Activated T-cell treated with anti-CD3 and anti-CD28 coated beads, Interleukin-2, amount 50 U/mL, for 4 hours (primary cell): ENCODE measurements around the gene PIGH. TPM values are rescaled to one million over a fixed set of nuclear protein-coding genes. Genes with fewer than 3 reads are reported as not detected.
"Not testable (repeated sequence)": the region's sequence is repeated elsewhere in the genome, so short reads cannot be mapped to it uniquely, and the experiment has no call there.

ENCODE experiments used
- ATAC-seq, 2 donors: fragments of 200-7000 bp; cut with Tn5 transposase; one replicate each; pipeline ENCODE4 v1.10.0; 2021
- DNase-seq: peaks from one replicate; pipeline ENCODE4 v3.0.0-alpha.2; 2020
- H3K27me3 Mint-ChIP-seq: one replicate; pipeline ENCODE4 v1.8.0; 2021; ENCODE audit warnings: low read depth, mixed read lengths
- H3K36me3 Mint-ChIP-seq: one replicate; pipeline ENCODE4 v1.8.0; 2022; ENCODE audit warnings: mixed read lengths; ENCODE audit not compliant: insufficient read depth
- H3K4me1 Mint-ChIP-seq: one replicate; pipeline ENCODE4 v1.8.0; 2021; ENCODE audit warnings: low read depth, mixed read lengths
- H3K4me3 Mint-ChIP-seq: one replicate; pipeline ENCODE4 v1.8.0; 2021; ENCODE audit warnings: mild to moderate bottlenecking, moderate library complexity, mixed read lengths
- H3K9me3 Mint-ChIP-seq: one replicate; pipeline ENCODE4 v1.8.0; 2021; ENCODE audit warnings: mixed read lengths
- total RNA-seq, 3 donors: library from RNA; stranded (reverse); gene quantifications; one replicate each; pipeline ENCODE4 v1.2.1, GENCODE V29; 2021

Gene PIGH
- total RNA-seq, 3 donors from 2014 or later, result 37.2 to 41.4 (median 39.6) TPM

DNA sequence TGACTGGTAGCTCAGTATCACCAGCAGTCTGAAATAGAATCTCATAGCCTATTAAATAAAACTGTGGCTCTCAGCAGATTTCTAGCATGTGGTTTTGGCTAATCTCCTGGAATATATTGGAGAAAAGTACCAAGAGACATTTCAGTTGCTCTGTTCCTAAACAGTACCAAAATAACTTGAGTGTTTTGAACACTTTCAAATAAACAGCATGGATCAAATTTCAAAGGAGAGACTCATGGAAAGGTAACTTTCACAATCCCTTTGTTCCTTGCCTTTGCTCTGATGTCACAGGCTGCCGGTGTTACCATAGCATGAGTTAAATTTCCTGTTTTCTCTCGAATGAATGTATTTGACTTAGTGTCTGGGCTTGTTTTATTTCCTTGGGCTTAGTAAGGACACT is 23.0 kb upstream of the PIGH start:
- H3K4me1 Mint-ChIP-seq, result peaks cover 27% of the 10 kb centered on the region
- H3K4me3 Mint-ChIP-seq, result no peak overlapping the region
- ATAC-seq (no peak), DNase-seq (no peak)
- H3K27me3 Mint-ChIP-seq, result peaks cover 6% of the 10 kb centered on the region
- H3K36me3 Mint-ChIP-seq, result peaks cover 1% of the 10 kb centered on the region
- no peaks in the 10 kb centered on the region for H3K9me3 Mint-ChIP-seq

DNA sequence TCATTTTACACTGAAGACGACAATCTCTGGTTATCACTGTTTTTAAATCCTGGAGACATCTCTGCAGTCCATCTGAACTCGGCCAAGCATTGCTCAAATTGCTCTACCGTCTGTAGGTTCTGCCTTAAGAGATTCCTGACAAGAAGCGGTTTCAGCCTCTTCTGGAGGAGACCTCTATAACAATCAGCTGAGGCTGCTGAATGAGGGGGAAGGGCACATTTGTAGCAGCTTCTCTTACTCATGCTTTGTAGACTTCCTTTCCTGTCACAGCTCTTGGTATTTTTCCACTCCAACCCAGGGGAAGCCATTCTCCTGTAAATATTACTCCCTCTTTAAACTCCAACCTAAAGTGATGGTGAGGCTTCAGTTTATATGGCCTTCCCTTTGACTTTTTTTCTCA is 22.6 kb upstream of the PIGH start:
- no peak overlapping the region for H3K4me3 Mint-ChIP-seq
- no peak for ATAC-seq
- peaks cover 6% of the 10 kb centered on the region for H3K27me3 Mint-ChIP-seq
- peaks cover 1% of the 10 kb centered on the region for H3K36me3 Mint-ChIP-seq
- H3K9me3 Mint-ChIP-seq, result no peaks in the 10 kb centered on the region
- peaks cover 27% of the 10 kb centered on the region for H3K4me1 Mint-ChIP-seq
- DNase-seq, result no peak

DNA sequence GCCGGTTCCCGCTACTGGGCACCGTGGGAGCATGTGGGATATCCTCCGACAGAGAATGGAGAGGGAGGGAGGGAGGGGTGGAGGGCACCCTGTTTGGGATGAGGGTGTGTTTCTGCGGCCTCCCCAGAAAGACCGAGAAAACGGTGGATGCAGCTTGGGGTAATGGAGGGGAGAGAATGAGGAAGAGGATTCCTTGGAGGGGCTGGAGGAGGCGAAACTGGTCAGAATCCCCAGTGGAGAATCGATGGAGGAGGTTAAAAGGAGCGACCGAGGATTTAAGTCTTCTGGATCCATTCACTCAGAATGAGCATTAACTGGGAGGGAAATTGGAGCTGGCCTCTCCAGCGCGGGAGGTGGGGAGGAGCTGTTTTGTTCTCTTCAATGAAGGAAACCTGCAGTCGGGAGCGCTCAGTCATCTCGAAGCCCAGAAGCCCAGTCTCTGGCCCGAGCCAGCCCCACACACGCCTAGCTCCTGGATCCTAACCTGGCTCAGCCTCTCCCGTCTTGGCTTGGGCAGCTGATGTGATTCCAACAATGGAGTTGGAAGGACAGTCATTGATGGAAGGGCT is 20.2 kb upstream of the PIGH start:
- peaks cover 27% of the 10 kb centered on the region for H3K4me1 Mint-ChIP-seq
- DNase-seq (no peak), ATAC-seq (no peak)
- H3K27me3 Mint-ChIP-seq, result peaks cover 6% of the 10 kb centered on the region
- H3K9me3 Mint-ChIP-seq, result no peaks in the 10 kb centered on the region
- peak overlapping the region; percentile 85 for H3K4me3 Mint-ChIP-seq
- H3K36me3 Mint-ChIP-seq, result peaks cover 1% of the 10 kb centered on the region

DNA sequence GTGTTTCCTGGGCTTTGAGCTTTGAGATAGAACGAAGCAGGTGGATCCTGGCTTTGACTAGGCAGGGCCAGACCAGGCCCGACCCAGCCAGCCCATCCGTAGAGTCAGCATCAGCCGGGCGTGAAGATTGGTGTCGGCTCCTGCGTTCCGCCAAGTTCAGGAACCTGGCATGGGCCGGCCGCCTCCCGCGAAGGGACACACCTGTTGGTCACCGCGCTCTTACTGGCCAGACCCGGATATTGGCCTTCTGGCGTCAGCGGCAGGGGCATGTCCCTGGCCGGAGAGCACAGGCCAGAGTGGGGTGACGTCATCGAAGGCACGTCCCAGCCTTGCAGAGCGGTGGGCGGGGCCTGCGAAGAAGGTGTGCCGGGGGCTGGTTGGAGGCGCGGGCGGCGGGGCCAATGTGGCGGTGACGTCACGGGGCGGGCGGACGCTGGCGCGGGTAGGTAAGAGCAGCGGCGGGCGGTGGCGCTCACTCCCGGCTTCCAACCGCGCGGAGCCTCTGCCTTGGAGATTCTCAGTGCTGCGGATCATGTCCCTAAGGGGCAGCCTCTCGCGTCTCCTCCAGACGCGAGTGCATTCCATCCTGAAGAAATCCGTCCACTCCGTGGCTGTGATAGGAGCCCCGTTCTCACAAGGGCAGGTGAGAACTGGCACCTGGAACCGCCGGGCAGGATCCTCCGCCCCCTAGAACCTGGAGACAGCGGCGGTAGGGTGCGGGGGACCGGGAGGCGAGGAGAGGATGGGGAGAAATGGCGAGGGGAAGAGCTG is 19.6 kb upstream of the PIGH start, which contains the start of gene ARG2:
ARG2 (plus strand) TSS at position 475 of the 771 bp plus-strand sequence; CDS start at position 533, 58 bp downstream.
- Mint-ChIP-seq H3K9me3 (no peaks in the 10 kb centered on the region), H3K27me3 (peaks cover 6% of the 10 kb centered on the region), H3K4me3 (peak within 1 kb of the TSS; percentile 85), H3K36me3 (peaks cover 1% of the 10 kb centered on the region), H3K4me1 (peaks cover 27% of the 10 kb centered on the region)
- ATAC-seq (peak; percentile 94 to 98), DNase-seq (peak; percentile 98)

DNA sequence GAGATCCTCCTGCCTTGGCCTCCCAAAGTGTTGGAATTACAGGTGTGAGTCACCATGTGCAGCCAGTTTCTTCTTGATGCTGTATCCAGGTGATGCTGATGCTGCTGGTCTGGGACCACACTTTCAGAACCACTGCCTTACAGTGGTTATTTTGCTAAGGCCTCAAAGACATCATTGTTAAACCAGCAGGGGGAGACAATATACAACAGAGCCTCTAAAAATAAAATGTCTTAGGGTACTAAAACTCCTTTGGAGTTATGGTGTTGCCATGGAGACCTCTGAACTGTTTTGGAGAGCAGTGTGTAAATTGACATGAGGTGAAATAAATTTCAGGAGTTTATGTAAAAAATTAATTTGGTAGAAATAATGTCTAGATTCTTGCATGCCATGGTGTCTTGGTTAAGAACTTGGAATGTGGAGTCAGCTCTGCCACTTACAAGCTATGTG is 18.6 kb upstream of the PIGH start:
- Mint-ChIP-seq H3K36me3 (no peaks in the 10 kb centered on the region), H3K4me3 (peak overlapping the region; percentile 85), H3K27me3 (peaks cover 6% of the 10 kb centered on the region), H3K4me1 (peaks cover 27% of the 10 kb centered on the region), H3K9me3 (no peaks in the 10 kb centered on the region)
- DNase-seq (no peak), ATAC-seq (peak; percentile 33 to 36)

DNA sequence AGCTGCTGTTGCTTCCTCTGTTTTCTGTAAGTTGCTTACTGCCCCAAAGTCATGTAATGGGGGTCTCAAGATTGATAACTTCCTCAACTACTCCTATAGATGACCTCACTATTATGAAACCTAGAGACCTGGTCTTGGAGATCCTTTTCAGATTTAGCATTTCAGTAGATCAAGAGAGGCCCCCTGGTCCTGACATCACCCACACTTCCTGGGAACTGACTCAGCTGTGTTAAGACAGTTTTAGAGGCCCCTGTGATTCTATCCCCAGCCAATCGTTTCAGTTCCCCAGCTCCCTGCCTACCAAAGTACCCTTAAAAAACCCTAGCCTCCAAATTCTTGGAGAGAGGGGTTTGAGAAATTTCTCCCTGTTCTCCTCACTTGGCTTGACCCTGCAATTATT is 10.4 kb upstream of the PIGH start:
- ATAC-seq, result no peak

DNA sequence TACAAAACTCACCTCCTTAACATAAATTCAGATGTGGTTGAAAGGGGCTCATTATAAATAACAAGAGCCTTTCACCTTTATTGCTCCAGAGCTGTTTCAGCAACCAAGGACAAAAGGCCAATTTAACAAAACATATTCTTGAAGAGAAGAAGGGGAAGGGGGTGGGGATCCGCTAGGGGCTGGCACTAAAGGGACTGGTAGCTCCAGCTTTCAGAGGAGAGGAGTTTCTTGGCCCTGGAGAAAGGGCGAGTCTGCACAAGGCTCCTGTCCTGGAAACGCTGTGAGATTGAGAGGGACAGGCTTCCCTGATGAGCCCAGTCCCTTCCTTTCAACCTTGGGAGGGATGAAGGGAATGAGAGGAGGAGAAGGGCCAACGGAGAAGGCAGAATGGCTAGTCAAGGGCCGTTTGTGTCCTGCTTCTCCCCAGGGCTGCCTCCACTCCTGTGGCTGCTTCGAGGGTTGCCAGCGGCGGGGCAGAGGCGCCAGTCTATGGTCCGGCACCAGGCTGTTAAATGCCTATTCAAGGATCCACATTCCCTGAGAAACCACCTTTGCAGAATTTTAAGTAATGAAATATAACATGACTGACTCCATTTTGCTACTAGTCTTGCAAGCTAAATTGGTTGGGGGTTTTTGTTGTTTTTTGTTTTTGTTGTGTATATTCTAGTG is 9.7 kb upstream of the PIGH start:
- no peak overlapping the region for H3K4me3 Mint-ChIP-seq
- H3K27me3 Mint-ChIP-seq, result peaks cover 4% of the 10 kb centered on the region
- H3K4me1 Mint-ChIP-seq, result no peaks in the 10 kb centered on the region
- H3K9me3 Mint-ChIP-seq, result no peaks in the 10 kb centered on the region
- no peaks in the 10 kb centered on the region for H3K36me3 Mint-ChIP-seq
- no peak for DNase-seq
- ATAC-seq, result no peak

More for the DNA sequence above, 10.4 kb upstream of the PIGH start:
- H3K4me3 Mint-ChIP-seq, result no peak overlapping the region
- DNase-seq, result no peak
- no peaks in the 10 kb centered on the region for H3K9me3 Mint-ChIP-seq
- H3K27me3 Mint-ChIP-seq, result peaks cover 4% of the 10 kb centered on the region
- H3K36me3 Mint-ChIP-seq, result no peaks in the 10 kb centered on the region
- H3K4me1 Mint-ChIP-seq, result no peaks in the 10 kb centered on the region

DNA sequence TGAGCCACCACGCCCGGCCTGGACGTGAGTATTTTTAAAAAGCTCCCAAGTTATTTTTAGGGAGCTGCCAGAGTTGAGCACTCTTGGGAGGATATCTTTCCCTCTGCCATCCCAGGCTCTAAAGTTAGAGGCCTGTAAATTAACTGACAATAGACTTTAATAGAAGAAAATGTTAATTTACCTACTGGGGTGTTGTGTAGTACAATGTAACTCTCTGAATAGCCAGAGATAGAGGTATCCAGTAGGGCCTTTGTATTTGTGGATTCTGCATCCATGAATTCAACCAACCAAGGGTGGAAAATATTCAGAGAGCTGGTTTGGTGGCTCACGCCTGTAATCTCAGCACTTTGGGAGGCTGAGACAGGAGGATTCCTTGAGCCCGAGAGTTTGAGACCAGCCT is 7.6 kb upstream of the PIGH start:
- H3K4me1 Mint-ChIP-seq, result no peaks in the 10 kb centered on the region
- H3K36me3 Mint-ChIP-seq, result no peaks in the 10 kb centered on the region
- no peak overlapping the region for H3K4me3 Mint-ChIP-seq
- H3K9me3 Mint-ChIP-seq, result no peaks in the 10 kb centered on the region
- no peak for DNase-seq
- ATAC-seq, result no peak
- peaks cover 3% of the 10 kb centered on the region for H3K27me3 Mint-ChIP-seq

DNA sequence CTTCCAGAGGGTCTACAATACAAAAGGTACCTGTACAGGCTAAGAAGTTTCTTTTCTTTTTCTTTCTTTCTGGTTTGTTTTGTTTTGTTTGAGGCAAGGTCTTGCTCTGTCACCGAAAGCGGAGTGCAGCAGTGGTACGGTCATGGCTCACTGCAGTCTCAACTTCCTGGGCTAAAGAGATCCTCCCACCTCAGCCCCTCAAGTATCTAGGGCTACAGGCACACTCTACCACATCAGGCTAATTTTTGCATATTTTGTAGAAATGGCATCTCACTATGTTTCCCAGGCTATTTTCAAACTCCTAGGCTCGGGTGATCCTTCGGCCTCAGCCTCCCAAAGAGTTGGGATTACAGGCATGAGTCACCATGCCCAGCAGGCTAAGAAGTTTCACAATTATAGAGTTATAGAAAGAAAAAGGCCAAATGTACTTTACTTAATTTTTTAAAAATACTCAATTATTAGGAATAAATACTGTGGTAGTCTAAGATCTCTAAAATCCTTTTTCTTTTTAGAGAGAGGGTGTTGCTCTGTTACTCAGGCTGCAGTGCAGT is 3.0 kb upstream of the PIGH start:
- H3K27me3 Mint-ChIP-seq, result no peaks in the 10 kb centered on the region
- H3K36me3 Mint-ChIP-seq, result no peaks in the 10 kb centered on the region
- no peaks in the 10 kb centered on the region for H3K9me3 Mint-ChIP-seq
- no peak overlapping the region for H3K4me3 Mint-ChIP-seq
- no peak for ATAC-seq
- DNase-seq, result no peak
- peaks cover 26% of the 10 kb centered on the region for H3K4me1 Mint-ChIP-seq

DNA sequence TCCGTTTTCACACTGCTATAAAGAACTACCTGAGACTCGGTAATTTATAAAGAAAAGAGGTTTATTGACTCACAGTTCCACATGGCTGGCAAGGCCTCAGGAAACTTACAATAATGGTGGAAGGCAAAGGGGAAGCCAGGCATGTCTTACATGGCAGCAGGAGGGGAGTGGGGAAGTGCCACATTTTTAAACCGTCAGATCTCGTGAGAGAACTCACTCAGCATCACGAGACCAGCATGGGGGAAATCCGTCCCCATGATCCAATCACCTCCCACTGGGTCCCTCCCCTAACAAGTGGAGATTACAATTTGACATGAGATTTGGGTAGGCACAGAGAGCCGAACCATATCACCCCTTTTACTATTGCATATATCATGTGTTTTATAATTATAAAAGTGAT is 2.0 kb upstream of the PIGH start:
- Mint-ChIP-seq H3K4me3 (peak overlapping the region; percentile 37), H3K27me3 (no peaks in the 10 kb centered on the region)

DNA sequence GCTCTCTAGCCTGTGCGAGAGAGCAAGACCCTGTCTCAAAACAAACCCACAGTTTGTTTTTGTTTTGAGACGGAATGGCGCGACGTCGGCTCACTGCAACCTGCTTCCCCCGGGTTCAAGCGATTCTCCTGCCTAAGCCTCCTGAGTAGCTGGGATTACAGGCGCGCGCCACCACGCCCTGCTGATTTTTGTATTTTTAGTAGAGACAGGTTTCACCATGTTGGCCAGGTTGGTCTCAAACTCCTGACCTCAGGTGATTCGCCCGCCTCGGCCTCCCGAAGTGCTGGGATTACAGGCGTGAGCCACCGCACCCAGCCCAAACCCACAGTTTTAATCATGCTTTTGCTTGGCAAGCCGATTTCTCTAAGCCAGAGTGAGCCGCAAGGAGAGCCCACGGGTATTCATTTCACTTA is 500 bp upstream of the PIGH start:
- not testable (repeated sequence) for H3K9me3 Mint-ChIP-seq, ATAC-seq, H3K36me3 Mint-ChIP-seq, H3K27me3 Mint-ChIP-seq, DNase-seq
- H3K4me1 Mint-ChIP-seq, result peaks cover 40% of the 10 kb centered on the region
- peak overlapping the region; percentile 96 for H3K4me3 Mint-ChIP-seq

More for the DNA sequence above, 2.0 kb upstream of the PIGH start:
- Mint-ChIP-seq H3K4me1 (peaks cover 34% of the 10 kb centered on the region), H3K9me3 (no peaks in the 10 kb centered on the region), H3K36me3 (no peaks in the 10 kb centered on the region)
- no peak for DNase-seq
- no peak for ATAC-seq

DNA sequence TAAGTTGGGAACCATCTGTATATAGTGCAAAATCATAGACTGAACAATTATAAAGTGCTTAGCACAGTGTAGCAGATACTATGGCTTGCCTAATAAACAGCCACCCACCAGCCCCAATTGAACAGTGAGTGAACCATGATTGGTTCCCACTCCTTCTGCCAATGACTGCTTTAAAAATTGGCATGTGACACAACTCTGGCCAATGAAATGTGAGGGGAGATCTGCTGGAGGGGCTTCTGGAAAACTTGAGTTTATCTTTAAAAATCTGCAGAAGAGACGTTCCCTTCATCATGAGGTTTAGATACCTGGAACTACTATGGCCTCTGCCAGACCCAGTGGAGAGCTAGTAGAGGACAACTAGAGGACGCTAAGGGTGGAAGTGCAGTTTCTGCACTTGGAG is 4.7 kb downstream of the PIGH start:
- Mint-ChIP-seq H3K4me3 (no peak overlapping the region), H3K9me3 (no peaks in the 10 kb centered on the region), H3K36me3 (peaks cover 15% of the 10 kb centered on the region), H3K4me1 (peaks cover 37% of the 10 kb centered on the region), H3K27me3 (no peaks in the 10 kb centered on the region)
- DNase-seq (no peak), ATAC-seq (no peak)

DNA sequence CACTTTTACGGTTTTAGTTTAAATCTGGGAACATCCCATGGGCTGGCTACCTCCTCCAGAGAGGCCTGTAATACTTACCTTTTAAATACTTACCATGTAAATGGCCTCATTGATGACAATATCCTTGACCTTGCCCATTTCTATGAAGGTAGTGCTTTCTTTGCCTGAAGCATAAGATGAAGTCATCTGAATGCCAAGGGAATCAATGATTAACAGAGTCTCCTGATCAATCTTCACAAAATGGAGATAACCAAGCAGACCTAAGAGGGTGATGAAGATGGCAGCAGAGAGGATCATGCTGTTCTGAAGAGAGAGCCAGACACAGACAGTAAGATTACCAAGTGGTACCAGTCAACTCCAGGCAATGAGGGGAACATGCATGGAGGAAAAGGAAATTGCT is 6.4 kb downstream of the PIGH start:
- DNase-seq, H3K9me3 Mint-ChIP-seq, H3K27me3 Mint-ChIP-seq, ATAC-seq, H3K4me3 Mint-ChIP-seq: not testable (repeated sequence)
- H3K36me3 Mint-ChIP-seq, result peaks cover 21% of the 10 kb centered on the region
- H3K4me1 Mint-ChIP-seq, result peaks cover 24% of the 10 kb centered on the region

DNA sequence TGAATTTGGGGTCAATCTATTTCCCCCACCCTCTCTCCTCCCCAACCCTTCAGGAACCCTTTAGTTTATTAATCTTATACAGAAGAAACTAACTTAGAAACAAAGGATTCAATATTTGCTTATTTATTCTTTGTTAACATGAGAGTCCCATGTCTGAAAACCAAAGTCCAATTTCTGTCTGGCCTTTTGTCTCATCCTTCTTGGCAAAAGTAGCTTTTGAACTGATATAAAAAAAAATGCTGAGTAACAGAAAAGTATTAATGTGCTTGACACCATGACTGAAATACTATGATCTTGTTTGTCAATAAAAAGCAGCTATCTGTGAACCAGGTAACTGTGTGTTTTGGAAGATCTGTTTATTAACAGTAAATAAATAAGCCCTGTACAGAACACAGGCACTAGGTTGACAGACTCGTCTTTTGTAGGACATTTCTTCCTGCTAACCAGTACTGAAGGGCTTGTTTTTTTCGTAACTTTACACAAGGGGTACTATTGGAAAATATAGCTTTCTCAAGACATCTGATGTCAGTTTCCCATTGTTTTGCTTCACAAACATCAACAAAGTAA is 10.8 kb downstream of the PIGH start:
- Mint-ChIP-seq H3K9me3 (no peaks in the 10 kb centered on the region), H3K4me1 (no peaks in the 10 kb centered on the region), H3K27me3 (no peaks in the 10 kb centered on the region), H3K36me3 (peaks cover 23% of the 10 kb centered on the region), H3K4me3 (no peak overlapping the region)
- ATAC-seq (no peak), DNase-seq (no peak)
